ENCODE measurements around the gene DEPDC1B. TPM values are rescaled to one million over a fixed set of nuclear protein-coding genes. Genes with fewer than 3 reads are reported as not detected.
"Not testable (repeated sequence)": the region's sequence is repeated elsewhere in the genome, so short reads cannot be mapped to it uniquely, and the experiment has no call there.

DEPDC1B gene
- total and polyA plus RNA-seq, 3 donors from 2014 or later, result 14.5 to 23.6 (median 15.0) TPM

DNA sequence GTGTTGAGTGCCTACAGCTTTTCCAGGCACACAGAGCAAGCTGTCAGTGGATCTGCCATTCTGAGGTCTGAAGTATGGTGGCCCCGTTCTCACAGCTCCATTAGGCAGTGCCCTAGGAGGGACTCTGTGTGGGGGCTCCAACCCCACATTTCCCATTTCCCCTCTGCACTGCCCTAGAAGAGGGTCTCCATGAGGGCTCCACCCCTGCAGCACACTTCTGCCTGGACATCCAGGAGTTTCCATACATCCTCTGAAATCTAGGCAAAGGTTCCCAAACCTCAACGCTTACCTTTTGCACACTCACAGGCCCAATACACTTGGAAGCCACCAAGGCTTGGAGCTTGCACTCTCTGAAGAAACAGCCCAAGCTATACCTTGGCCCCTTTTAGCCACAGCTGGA, 131.3 kb downstream of the DEPDC1B start:
- TF ChIP-seq POLR2A (IDR thresholded peaks at IDR 0.05), result no peak
- TF ChIP-seq, protein P1, sequence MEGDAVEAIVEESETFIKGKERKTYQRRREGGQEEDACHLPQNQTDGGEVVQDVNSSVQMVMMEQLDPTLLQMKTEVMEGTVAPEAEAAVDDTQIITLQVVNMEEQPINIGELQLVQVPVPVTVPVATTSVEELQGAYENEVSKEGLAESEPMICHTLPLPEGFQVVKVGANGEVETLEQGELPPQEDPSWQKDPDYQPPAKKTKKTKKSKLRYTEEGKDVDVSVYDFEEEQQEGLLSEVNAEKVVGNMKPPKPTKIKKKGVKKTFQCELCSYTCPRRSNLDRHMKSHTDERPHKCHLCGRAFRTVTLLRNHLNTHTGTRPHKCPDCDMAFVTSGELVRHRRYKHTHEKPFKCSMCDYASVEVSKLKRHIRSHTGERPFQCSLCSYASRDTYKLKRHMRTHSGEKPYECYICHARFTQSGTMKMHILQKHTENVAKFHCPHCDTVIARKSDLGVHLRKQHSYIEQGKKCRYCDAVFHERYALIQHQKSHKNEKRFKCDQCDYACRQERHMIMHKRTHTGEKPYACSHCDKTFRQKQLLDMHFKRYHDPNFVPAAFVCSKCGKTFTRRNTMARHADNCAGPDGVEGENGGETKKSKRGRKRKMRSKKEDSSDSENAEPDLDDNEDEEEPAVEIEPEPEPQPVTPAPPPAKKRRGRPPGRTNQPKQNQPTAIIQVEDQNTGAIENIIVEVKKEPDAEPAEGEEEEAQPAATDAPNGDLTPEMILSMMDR (IDR thresholded peaks at IDR 0.05), result no peak
- no peaks in the 10 kb centered on the region for H3K36me3 ChIP-seq (ENCODE audit: low read depth, missing control alignments)
- no peaks in the 10 kb centered on the region for H3K9me3 ChIP-seq
- no peaks in the 10 kb centered on the region for H3K4me1 ChIP-seq
- 97 to 100% methylated on average over 1 to 2 of the region's 2 CpGs for WGBS, 2 donors
- H3K27ac ChIP-seq, result no peak overlapping the region
- intact Hi-C loops (cut with DNase I; ENCODE audit: low total_unique reads), result no loop called here
- no peak overlapping the region for H3K4me3 ChIP-seq
- DNase-seq, result no peak
- no peaks in the 10 kb centered on the region for H3K27me3 ChIP-seq

DNA sequence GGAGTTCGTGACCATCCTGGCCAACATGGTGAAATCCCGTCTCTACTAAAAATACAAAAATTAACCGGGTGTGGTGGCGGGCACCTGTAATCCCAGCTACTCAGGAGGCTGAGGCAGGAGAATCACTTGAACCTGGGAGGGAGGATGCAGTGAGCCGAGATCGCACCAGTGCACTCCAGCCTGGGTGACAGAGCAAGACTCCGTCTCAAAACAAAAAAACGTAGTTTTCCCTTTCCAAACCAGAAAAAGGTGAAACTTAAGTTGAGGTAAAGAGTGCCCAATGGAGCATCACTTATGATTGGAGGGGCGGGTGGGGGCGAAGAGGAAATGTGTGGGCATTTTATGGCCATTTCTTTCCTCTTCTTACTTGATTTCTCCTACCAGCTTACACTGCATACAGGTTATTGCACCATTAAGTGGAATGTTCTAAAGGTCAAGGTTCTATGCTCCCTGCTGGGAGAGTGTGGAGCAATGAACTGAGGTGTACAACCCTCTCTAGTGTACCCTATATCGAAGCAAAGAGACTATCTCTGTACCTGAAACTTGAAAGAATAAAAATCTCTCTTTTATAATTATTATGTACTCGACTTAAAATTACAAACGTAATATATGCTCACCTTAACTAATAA, 136.2 kb downstream of the DEPDC1B start:
- no peak overlapping the region for H3K27ac ChIP-seq
- no peaks in the 10 kb centered on the region for H3K27me3 ChIP-seq
- H3K4me1 ChIP-seq, result no peaks in the 10 kb centered on the region
- no peak overlapping the region for H3K4me3 ChIP-seq
- no peaks in the 10 kb centered on the region for H3K9me3 ChIP-seq
- intact Hi-C loops (cut with DNase I; ENCODE audit: low total_unique reads), result no loop called here
- DNase-seq, result no peak
- no peak for TF ChIP-seq POLR2A (IDR thresholded peaks at IDR 0.05)
- TF ChIP-seq, protein P1 (IDR thresholded peaks at IDR 0.05), result no peak
- WGBS, 2 donors, result 68 to 86% methylated on average over 13 of the region's 13 CpGs
- no peaks in the 10 kb centered on the region for H3K36me3 ChIP-seq (ENCODE audit: low read depth, missing control alignments)

DNA sequence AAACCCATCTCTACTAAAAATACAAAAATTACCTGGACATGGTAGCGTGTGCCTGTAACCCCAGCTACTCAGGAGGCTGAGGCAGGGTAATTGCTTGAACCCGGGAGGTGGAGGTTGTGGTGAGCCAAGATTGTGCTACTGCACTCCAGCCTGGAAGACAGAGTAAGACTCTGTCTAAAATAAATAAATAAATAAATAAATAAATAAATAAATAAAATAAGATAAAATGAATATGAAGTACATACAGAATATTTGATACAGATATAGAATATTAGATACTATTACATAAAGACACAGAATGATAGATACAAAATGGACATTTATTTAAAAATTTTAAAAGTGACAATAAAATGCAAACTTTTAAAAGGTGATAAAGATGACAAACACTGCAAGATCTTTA, 146.7 kb downstream of the DEPDC1B start:
- DNase-seq; intact Hi-C loops (cut with DNase I; ENCODE audit: low total_unique reads); H3K4me1 ChIP-seq; H3K4me3 ChIP-seq; H3K9me3 ChIP-seq; H3K27ac ChIP-seq; H3K27me3 ChIP-seq; H3K36me3 ChIP-seq (ENCODE audit: low read depth, missing control alignments): not testable (repeated sequence)
- 95 to 97% methylated on average over 2 of the region's 2 CpGs for WGBS, 2 donors

DNA sequence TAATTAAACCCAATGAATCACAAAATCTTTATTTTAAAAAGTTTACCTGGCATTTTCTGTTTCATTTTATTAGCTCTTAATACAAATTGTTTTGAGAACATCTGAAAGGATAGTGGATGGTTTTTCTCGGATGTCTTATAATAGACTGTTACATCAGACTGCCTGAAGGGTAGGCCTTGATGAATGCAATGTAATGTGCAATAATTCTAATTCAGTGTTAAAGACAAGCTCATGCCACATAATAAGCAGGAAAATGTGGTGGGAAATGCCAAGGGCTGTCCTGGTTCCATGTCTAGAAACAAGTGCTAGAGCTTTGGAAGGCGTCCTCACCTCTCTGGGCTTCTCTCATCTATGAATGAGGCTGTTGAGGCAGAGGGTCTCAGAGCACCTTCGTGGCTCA, 148.1 kb downstream of the DEPDC1B start:
- DNase-seq, result no peak
- no peaks in the 10 kb centered on the region for H3K27me3 ChIP-seq
- no peak for TF ChIP-seq POLR2A (IDR thresholded peaks at IDR 0.05)
- TF ChIP-seq, protein P1 (IDR thresholded peaks at IDR 0.05), result no peak
- H3K9me3 ChIP-seq, result no peaks in the 10 kb centered on the region
- intact Hi-C loops (cut with DNase I; ENCODE audit: low total_unique reads), result no loop called here
- H3K4me1 ChIP-seq, result no peaks in the 10 kb centered on the region
- no peak overlapping the region for H3K27ac ChIP-seq
- no peak overlapping the region for H3K4me3 ChIP-seq
- 86 to 93% methylated on average over 3 of the region's 3 CpGs for WGBS, 2 donors
- H3K36me3 ChIP-seq (ENCODE audit: low read depth, missing control alignments), result no peaks in the 10 kb centered on the region

DNA sequence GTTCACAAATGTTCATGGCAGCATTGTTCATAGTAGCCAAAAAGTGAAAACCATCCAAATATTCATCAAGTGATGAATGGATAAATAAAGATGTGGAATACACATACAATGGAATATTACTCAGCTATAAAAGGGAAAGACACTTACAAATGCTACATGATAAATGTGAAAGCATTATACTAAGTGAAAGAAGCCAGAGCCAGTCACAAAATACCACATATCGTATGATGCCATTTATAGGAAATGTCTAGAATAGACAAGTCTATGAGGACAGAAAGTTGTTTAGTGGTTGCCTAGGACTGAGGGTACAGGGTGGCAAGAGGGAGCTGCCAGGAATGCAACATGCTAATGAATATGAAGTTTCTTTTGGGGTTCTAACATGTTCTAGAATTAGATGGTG, 148.7 kb downstream of the DEPDC1B start:
- intact Hi-C loops (cut with DNase I; ENCODE audit: low total_unique reads), result no loop called here
- H3K27ac ChIP-seq, result no peak overlapping the region
- H3K4me1 ChIP-seq, result no peaks in the 10 kb centered on the region

More for the DNA sequence above, 148.7 kb downstream of the DEPDC1B start:
- Histone ChIP-seq H3K9me3 (no peaks in the 10 kb centered on the region), H3K36me3 (ENCODE audit: low read depth, missing control alignments) (no peaks in the 10 kb centered on the region), H3K27me3 (no peaks in the 10 kb centered on the region), H3K4me3 (no peak overlapping the region)
- no peak for DNase-seq
- WGBS, 2 donors, result 93 to 95% methylated on average over 1 of the region's 1 CpG
- no peak for TF ChIP-seq POLR2A (IDR thresholded peaks at IDR 0.05)
- TF ChIP-seq, protein P1 (IDR thresholded peaks at IDR 0.05), result no peak

All from testis (tissue), 3 donors.